A549 (cell line): ENCODE measurements around the gene PGAP1. TPM values are rescaled to one million over a fixed set of nuclear protein-coding genes. Genes with fewer than 3 reads are reported as not detected.
A peak's percentile ranks its signal among the peaks of the same experiment; 100 is the strongest.

Source experiments
- ATAC-seq, 2 experiments: fragments of 200-7000 bp in 1 of 2; fragments of >200 bp in 1 of 2; cut with Nextera tagmentation in 1 of 2; cut with Tn5 transposase in 1 of 2; 3 replicates each; pipeline versions ENCODE4 v1.8.0 to v1.9.1; 2018 to 2020; ENCODE audit warnings: mild to moderate bottlenecking in 1 of 2, moderate library complexity in 1 of 2
- CTCF ChIA-PET: fragments of 300-600 bp; sonication (Branson Sonifier 250); formaldehyde crosslinking; extraction: SDS; loops from one replicate; lab custom pipeline; 2021; ENCODE audit warnings: antibody characterized with exemption, inconsistent platforms; lab: Yijun Ruan, JAX
- POLR2A ChIA-PET: fragments of 350-600 bp; formaldehyde crosslinking; extraction: SDS; loops from one replicate; lab custom pipeline; 2021; ENCODE audit warnings: antibody characterized with exemption, inconsistent platforms; lab: Yijun Ruan, JAX
- DNase-seq, 2 experiments: peaks; one replicate each; pipeline versions ENCODE4 v3.0.0 to v3.0.0-alpha.2; 2011 to 2016; ENCODE audit warnings: low read depth in 1 of 2, low spot score in 1 of 2
- FAIRE-seq: peaks from 2 replicates; lab custom pipeline; 2011; peaks lifted over from hg19 to GRCh38; lab: Jason Lieb, UNC
- H3K27ac ChIP-seq, 2 experiments: fragments of >200 bp; sonication (Bioruptor Twin); formaldehyde crosslinking; 3 replicates each; pipeline ENCODE4 v1.5.1; 2016 to 2017
- H3K4me1 ChIP-seq: fragments of >200 bp; sonication (Bioruptor Twin); formaldehyde crosslinking; 3 replicates; pipeline ENCODE4 v1.6.1; 2016
- H3K4me2 ChIP-seq: fragments of >200 bp; sonication (Bioruptor Twin); formaldehyde crosslinking; 3 replicates; pipeline ENCODE4 v1.6.1; 2016
- H3K4me3 ChIP-seq: fragments of >200 bp; sonication (Bioruptor Twin); formaldehyde crosslinking; 3 replicates; pipeline ENCODE4 v1.5.1; 2016
- H3K9me3 ChIP-seq: fragments of >200 bp; sonication (Bioruptor Twin); formaldehyde crosslinking; 3 replicates; pipeline ENCODE4 v1.6.1; 2016
- ATOH8 ChIP-seq: fragments of 250-450 bp; sonication (Bioruptor Pico); IDR thresholded peaks from 2 replicates; pipeline ENCODE4 v1.5.0; 2020; ENCODE audit warnings: low read depth, mild to moderate bottlenecking, moderate library complexity
- CHD2 ChIP-seq: fragments of 150-350 bp; IDR thresholded peaks from 2 replicates; pipeline ENCODE4 v1.6.1; 2014; ENCODE audit warnings: low read length; ENCODE audit not compliant: partially characterized antibody
- FOSL2 ChIP-seq, 2 experiments: fragments of 450-650 bp in 1 of 2; fragments of >200 bp in 1 of 2; sonication (Bioruptor Twin) in 1 of 2; formaldehyde crosslinking; IDR thresholded peaks; 2 replicates each; pipeline versions ENCODE4 v1.5.0 to v1.6.1; 2016 to 2020; ENCODE audit warnings: mild to moderate bottlenecking in 1 of 2, moderate library complexity in 1 of 2
- HOXB13 ChIP-seq: fragments of 250-450 bp; sonication (Bioruptor Pico); IDR thresholded peaks from 2 replicates; pipeline ENCODE4 v1.5.0; 2020; ENCODE audit warnings: low read depth, mild to moderate bottlenecking, moderate library complexity
- JUNB ChIP-seq: fragments of >200 bp; sonication (Bioruptor Twin); formaldehyde crosslinking; IDR thresholded peaks from 2 replicates; pipeline ENCODE4 v1.6.1; 2016
- MAZ ChIP-seq: fragments of 150-350 bp; IDR thresholded peaks from 2 replicates; pipeline ENCODE4 v1.6.1; 2014; ENCODE audit warnings: antibody characterized with exemption, low read depth, low read length, borderline replicate concordance
- PHF8 ChIP-seq: fragments of 200-600 bp; sonication (generic); IDR thresholded peaks from 2 replicates; pipeline ENCODE4 v1.6.1; 2016; ENCODE audit warnings: low read depth, mild to moderate bottlenecking, antibody characterized with exemption, moderate library complexity, borderline replicate concordance
- RARB ChIP-seq: fragments of 250-450 bp; sonication (Bioruptor Pico); IDR thresholded peaks from 2 replicates; pipeline ENCODE4 v1.8.0; 2021; ENCODE audit warnings: mild to moderate bottlenecking, moderate library complexity
- RCOR1 ChIP-seq: fragments of 150-350 bp; IDR thresholded peaks from 2 replicates; pipeline ENCODE4 v1.6.1; 2014; ENCODE audit warnings: antibody characterized with exemption, low read length, low read depth
- RFX5 ChIP-seq: fragments of 450-650 bp; IDR thresholded peaks from 2 replicates; pipeline ENCODE4 v1.7.1; 2014; ENCODE audit warnings: antibody characterized with exemption, mild to moderate bottlenecking, moderate library complexity
- SREBF2 ChIP-seq: fragments of 450-650 bp; IDR thresholded peaks from 2 replicates; pipeline ENCODE4 v1.6.1; 2014; ENCODE audit warnings: mild to moderate bottlenecking, moderate library complexity
- ZFP36 ChIP-seq: fragments of 450-650 bp; IDR thresholded peaks from 2 replicates; pipeline ENCODE4 v1.6.1; 2014; ENCODE audit warnings: borderline replicate concordance; ENCODE audit not compliant: partially characterized antibody
- ZNF302 ChIP-seq: fragments of 250-450 bp; sonication (Bioruptor Pico); IDR thresholded peaks from 2 replicates; pipeline ENCODE4 v1.9.0; 2021; ENCODE audit warnings: inconsistent platforms, mild to moderate bottlenecking, moderate library complexity
- WGBS: methylation state at CpG from one replicate; pipeline ENCODE4 v1.1.6; 2017; ENCODE audit errors: missing lambda C conversion rate; 5-methylcytosine and 5-hydroxymethylcytosine counted together
- polyA plus RNA-seq, 4 experiments: library from polyadenylated mRNA; depleted of rRNA in 3 of 4; stranded (reverse); fragments of >200 nt; fragmentation: RNase III in 1 of 4; extraction: RNeasy Plus Mini Kit Qiagen cat#74134 plus additional on column Dnase treatment in 1 of 4; gene quantifications; 2 replicates in 3 of 4; 3 replicates in 1 of 4; pipeline ENCODE4 v1.2.3, GENCODE V29; 2011 to 2017
- TF ChIP-seq, protein P1 (sequence below): fragments of >200 bp; sonication (Bioruptor Twin); formaldehyde crosslinking; IDR thresholded peaks from 3 replicates; pipeline ENCODE4 v1.6.1; 2016

The PGAP1 gene
- polyA plus RNA-seq, 2 of the 4 experiments (the other 2 are of a cell fraction), result 3.5 to 9.3 TPM

DNA sequence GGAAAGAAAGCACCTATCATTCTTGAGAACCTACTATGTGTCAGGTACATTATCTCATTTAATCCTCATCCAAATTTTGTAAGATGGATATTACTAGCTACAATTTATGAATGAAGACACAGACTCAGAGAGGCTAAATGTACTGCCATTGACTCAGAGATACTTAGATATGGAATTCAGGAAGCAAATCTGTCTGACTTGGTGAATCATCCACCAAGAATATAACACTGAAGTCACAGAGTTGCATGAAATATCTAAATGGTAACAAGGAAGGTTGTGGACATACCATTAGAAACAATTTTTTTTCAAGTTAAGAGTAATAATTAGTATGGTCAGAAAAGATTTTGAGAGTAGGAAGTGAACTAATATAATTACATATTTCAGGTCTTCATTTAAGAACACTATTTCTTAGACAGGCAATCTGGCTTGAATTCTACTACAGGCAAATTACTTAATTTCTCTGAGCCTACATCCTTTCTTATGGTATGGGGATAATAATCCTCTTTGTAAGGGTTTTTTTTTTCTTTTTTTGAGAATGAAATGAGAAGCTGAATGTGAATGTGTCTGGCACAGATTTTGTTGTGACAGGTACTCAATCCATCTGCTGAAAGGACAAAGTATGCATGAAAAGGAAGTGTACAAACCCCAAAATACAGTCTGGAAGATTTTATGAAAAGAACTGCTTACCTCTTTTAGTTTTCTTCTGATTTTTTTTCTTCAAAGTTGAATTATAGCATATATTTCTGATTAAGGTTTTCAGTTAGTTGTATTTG, 102.6 kb downstream of the PGAP1 start:
- ATAC-seq, result peak; percentile 87 to 88
- CTCF ChIA-PET, result no interaction called here

GRCh38 chr2:196821195-196821594, 105.3 kb downstream of the PGAP1 start:
- no peak overlapping the region for H3K4me2 ChIP-seq
- FAIRE-seq (no peak), DNase-seq (no peak), ATAC-seq (no peak)
- 52% methylated on average over 1 of the region's 1 CpG for WGBS
- 0 out of 3 replicates have a peak, but pooled peaks cover 3% of the 10 kb centered on the region for H3K9me3 ChIP-seq
- CTCF ChIA-PET, result interaction anchor here (2.0 kb wide), 1 partner anchor 14 kb away, joined by 5 read pairs; no protein-coding TSS in a partner anchor
- H3K27ac ChIP-seq, result no peak overlapping the region
- H3K4me1 ChIP-seq, result peaks cover 13% of the 10 kb centered on the region
- TF ChIP-seq RARB (no peak), RFX5 (no peak)
- H3K4me3 ChIP-seq, result no peak overlapping the region
- POLR2A ChIA-PET, result no interaction called here

More for the DNA sequence above, 102.6 kb downstream of the PGAP1 start:
- Histone ChIP-seq H3K4me1 (peaks cover 13% of the 10 kb centered on the region), H3K9me3 (0 out of 3 replicates have a peak, but pooled peaks cover 3% of the 10 kb centered on the region), H3K4me2 (peak overlapping the region; percentile 37), H3K4me3 (no peak overlapping the region), H3K27ac (no peak overlapping the region; a peak in 1 of 6 replicates)
- POLR2A ChIA-PET, result interaction anchor here (0.8 kb wide), 1 partner anchor 24 kb away, joined by 4 read pairs; the partner anchor contains the start of gene GTF3C3
- DNase-seq, result peak; percentile 4 to 45
- no peak for TF ChIP-seq FOSL2 (IDR thresholded peaks at IDR 0.05)
- peak; percentile 54 for TF ChIP-seq FOSL2 (CRISPR knock-in tag; IDR thresholded peaks at IDR 0.05)
- TF ChIP-seq ZFP36, result no peak
- no peak for TF ChIP-seq SREBF2
- FAIRE-seq, result no peak

- H3K4me2 ChIP-seq, result no peak within 1 kb of the TSS
- no peaks in the 10 kb centered on the region for H3K9me3 ChIP-seq
- no peak for DNase-seq
- H3K27ac ChIP-seq, result no peak within 1 kb of the TSS
- ChIA-PET CTCF (interaction anchor here (1.1 kb wide), 1 partner anchor 9 kb away, joined by 3 read pairs; no protein-coding TSS in a partner anchor), POLR2A (interaction anchor here (0.7 kb wide), 1 partner anchor 10 kb away, joined by 6 read pairs; the partner anchor contains the start of gene GTF3C3)
- WGBS, result 85% methylated on average over 1 of the region's 1 CpG
- FAIRE-seq, result no peak
- ATAC-seq, result no peak
- H3K4me3 ChIP-seq, result no peak within 1 kb of the TSS
- H3K4me1 ChIP-seq, result no peaks in the 10 kb centered on the region
- TF ChIP-seq, protein P1, sequence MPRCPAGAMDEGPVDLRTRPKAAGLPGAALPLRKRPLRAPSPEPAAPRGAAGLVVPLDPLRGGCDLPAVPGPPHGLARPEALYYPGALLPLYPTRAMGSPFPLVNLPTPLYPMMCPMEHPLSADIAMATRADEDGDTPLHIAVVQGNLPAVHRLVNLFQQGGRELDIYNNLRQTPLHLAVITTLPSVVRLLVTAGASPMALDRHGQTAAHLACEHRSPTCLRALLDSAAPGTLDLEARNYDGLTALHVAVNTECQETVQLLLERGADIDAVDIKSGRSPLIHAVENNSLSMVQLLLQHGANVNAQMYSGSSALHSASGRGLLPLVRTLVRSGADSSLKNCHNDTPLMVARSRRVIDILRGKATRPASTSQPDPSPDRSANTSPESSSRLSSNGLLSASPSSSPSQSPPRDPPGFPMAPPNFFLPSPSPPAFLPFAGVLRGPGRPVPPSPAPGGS, result no peak
- no peak for TF ChIP-seq RARB
- TF ChIP-seq, all 56 proteins: peak for 0
These were observed 117.2 kb downstream of the PGAP1 start, which contains the start of gene C2orf66 for GRCh38 chr2:196809260-196809659. TSS of gene C2orf66 (minus strand) at chr2:196809355. CDS start at chr2:196809336, 19 bp downstream.

DNA sequence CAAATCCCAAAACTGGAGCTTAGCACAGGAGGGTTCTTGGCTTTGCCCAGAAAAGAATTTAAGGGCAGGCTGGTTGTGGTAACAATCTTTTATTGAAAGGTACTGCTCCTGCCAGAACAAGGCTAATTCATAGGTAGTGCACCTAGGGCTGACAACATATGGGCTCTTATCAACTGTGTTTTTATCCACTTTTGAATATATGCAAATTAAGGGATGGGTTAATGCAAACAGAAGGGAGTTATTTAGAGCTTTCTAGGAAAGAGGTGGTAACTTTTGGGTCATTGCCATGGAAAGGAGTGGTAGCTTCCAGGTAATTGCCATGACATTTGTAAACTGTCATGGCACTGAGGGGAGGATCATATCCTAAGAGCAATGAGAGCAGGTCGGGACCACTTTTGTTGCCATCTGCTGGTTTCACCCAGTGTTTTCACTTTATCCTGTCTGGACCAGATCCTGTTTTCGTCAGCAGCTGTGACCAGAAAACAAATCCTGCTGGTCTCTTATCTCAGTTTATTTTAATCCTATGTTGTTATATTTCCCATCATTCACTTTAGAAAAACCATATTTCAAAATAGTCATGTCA, 118.3 kb downstream of the PGAP1 start:
- Histone ChIP-seq H3K4me1 (no peaks in the 10 kb centered on the region), H3K9me3 (no peaks in the 10 kb centered on the region), H3K4me2 (no peak overlapping the region), H3K4me3 (no peak overlapping the region)
- DNase-seq, result peak in 1 of 2 experiments; percentile 13
- ATAC-seq, result peak; percentile 54 to 67; a peak in 2 of 6 replicates
- 44% methylated on average over 2 of the region's 2 CpGs for WGBS
- TF ChIP-seq CHD2, result no peak
- no peak for TF ChIP-seq PHF8
- TF ChIP-seq JUNB, result no peak
- TF ChIP-seq MAZ, result no peak
- TF ChIP-seq RFX5, result no peak
- TF ChIP-seq, all 56 proteins: peak for 0
- no peak overlapping the region for H3K27ac ChIP-seq
- CTCF ChIA-PET, result interaction anchor here (0.7 to 1.7 kb wide), 3 partner anchors 8 to 14 kb away, joined by 3 to 5 read pairs (median 5); partner anchors contain the start of gene GTF3C3
- FAIRE-seq, result no peak
- POLR2A ChIA-PET, result no interaction called here

- ATAC-seq, result no peak
- CTCF ChIA-PET, result no interaction called here
- no peak for FAIRE-seq
- POLR2A ChIA-PET, result no interaction called here
- Histone ChIP-seq H3K27ac (no peak overlapping the region), H3K4me1 (peaks cover 8% of the 10 kb centered on the region; the same call in 2 of the 3 replicates), H3K9me3 (no peaks in the 10 kb centered on the region), H3K4me2 (no peak overlapping the region), H3K4me3 (no peak overlapping the region)
- WGBS, result 20% methylated on average over 1 of the region's 1 CpG
- DNase-seq, result no peak
- no peak for TF ChIP-seq ATOH8
- TF ChIP-seq RCOR1, result no peak
- no peak for TF ChIP-seq JUNB
- TF ChIP-seq ZNF302 (CRISPR knock-in tag), result no peak
- no peak for TF ChIP-seq HOXB13 (CRISPR knock-in tag)
These were observed 122.1 kb downstream of the PGAP1 start for GRCh38 chr2:196804381-196804780.
